Neuronal stem cell (in vitro differentiated cells): Measurements from ENCODE around the gene TMEM239.

Source experiments
- DNase-seq: peaks from one replicate; pipeline ENCODE4 v3.0.0-alpha.2; 2013; ENCODE audit warnings: low spot score
- H2AFZ ChIP-seq: one replicate; pipeline ENCODE4 v1.6.1; 2013; ENCODE audit warnings: mild to moderate bottlenecking, low read length, inconsistent platforms
- H2AK5ac ChIP-seq: 2 replicates; pipeline ENCODE4 v1.6.1; 2013; ENCODE audit warnings: low read depth, mild to moderate bottlenecking, inconsistent platforms, low read length, moderate library complexity, mixed read lengths
- H2BK120ac ChIP-seq: 2 replicates; pipeline ENCODE4 v1.6.1; 2013; ENCODE audit warnings: low read depth, mild to moderate bottlenecking, inconsistent platforms, low read length, moderate library complexity, mixed read lengths
- H2BK12ac ChIP-seq: one replicate; pipeline ENCODE4 v1.6.1; 2013; ENCODE audit warnings: low read length, inconsistent platforms
- H2BK15ac ChIP-seq: 2 replicates; pipeline ENCODE4 v1.6.1; 2013; ENCODE audit warnings: mild to moderate bottlenecking, low read length, inconsistent platforms, mixed read lengths
- H2BK5ac ChIP-seq: one replicate; pipeline ENCODE4 v1.6.1; 2013; ENCODE audit warnings: inconsistent platforms, mild to moderate bottlenecking, low read length, moderate library complexity
- H3K14ac ChIP-seq: one replicate; pipeline ENCODE4 v1.6.1; 2013; ENCODE audit warnings: low read length, inconsistent platforms
- H3K18ac ChIP-seq: 2 replicates; pipeline ENCODE4 v1.6.1; 2013; ENCODE audit warnings: low read length, inconsistent platforms
- H3K23ac ChIP-seq: 2 replicates; pipeline ENCODE4 v1.6.1; 2013; ENCODE audit warnings: low read depth, mild to moderate bottlenecking, mixed read lengths, low read length, inconsistent platforms; ENCODE audit not compliant: poor library complexity
- H3K27ac ChIP-seq: replicated peaks from 3 replicates; pipeline ENCODE4 v1.5.1; 2013; ENCODE audit warnings: low read length, inconsistent platforms
- H3K27me3 ChIP-seq, 3 experiments: 2 replicates each; pipeline ENCODE4 v1.6.1; 2013; ENCODE audit warnings: low read length in 3 of 3, mild to moderate bottlenecking in 2 of 3, inconsistent platforms in 1 of 3, low read depth in 1 of 3, mixed read lengths in 1 of 3, moderate library complexity in 1 of 3; ENCODE audit not compliant: control insufficient read depth in 3 of 3, insufficient read depth in 3 of 3
- H3K36me3 ChIP-seq, 2 donors: replicated peaks in 1 of 2; 2 replicates each; pipeline ENCODE4 v1.6.1; 2013; ENCODE audit warnings: low read length in 2 of 2; ENCODE audit not compliant: control insufficient read depth in 2 of 2, insufficient read depth in 2 of 2
- H3K4ac ChIP-seq: 2 replicates; pipeline ENCODE4 v1.6.1; 2013; ENCODE audit warnings: inconsistent platforms, mild to moderate bottlenecking, low read length, moderate library complexity
- H3K4me1 ChIP-seq, 2 donors: 1 replicate in 1 of 2; 2 replicates in 1 of 2; pipeline ENCODE4 v1.6.1; 2013; ENCODE audit warnings: low read length in 2 of 2, low read depth in 1 of 2; ENCODE audit not compliant: control insufficient read depth in 2 of 2, insufficient read depth in 1 of 2
- H3K4me2 ChIP-seq: one replicate; pipeline ENCODE4 v1.6.1; 2013; ENCODE audit warnings: mild to moderate bottlenecking, low read length, inconsistent platforms; ENCODE audit not compliant: insufficient read depth, poor library complexity, severe bottlenecking
- H3K4me3 ChIP-seq, 2 donors: 2 replicates each; pipeline ENCODE4 v1.5.1; 2013; ENCODE audit warnings: low read length in 2 of 2, mild to moderate bottlenecking in 2 of 2, inconsistent platforms in 1 of 2, moderate library complexity in 1 of 2
- H3K79me1 ChIP-seq: one replicate; pipeline ENCODE4 v1.6.1; 2013; ENCODE audit warnings: low read depth, mild to moderate bottlenecking, inconsistent platforms, low read length, moderate library complexity
- H3K9ac ChIP-seq: one replicate; pipeline ENCODE4 v1.6.1; 2013; ENCODE audit warnings: mild to moderate bottlenecking, low read depth, low read length, inconsistent platforms; ENCODE audit not compliant: poor library complexity
- H3K9me3 ChIP-seq, 2 donors: replicated peaks in 1 of 2; 2 replicates each; pipeline versions ENCODE3 to v1.6.1; 2013; ENCODE audit warnings: low read length in 2 of 2, mild to moderate bottlenecking in 2 of 2, inconsistent platforms in 1 of 2, low read depth in 1 of 2, mixed read lengths in 1 of 2, moderate library complexity in 1 of 2; ENCODE audit not compliant: control insufficient read depth in 2 of 2, insufficient read depth in 1 of 2
- H4K8ac ChIP-seq: one replicate; pipeline ENCODE4 v1.6.1; 2013; ENCODE audit warnings: low read depth, mild to moderate bottlenecking, inconsistent platforms, low read length, moderate library complexity
- H4K91ac ChIP-seq: one replicate; pipeline ENCODE4 v1.6.1; 2013; ENCODE audit warnings: low read length, low read depth, mild to moderate bottlenecking, inconsistent platforms; ENCODE audit not compliant: poor library complexity
- WGBS, 2 donors: extraction: QIAGEN DNeasy Blood & Tissue Kit; methylation state at CpG; one replicate each; pipeline ENCODE4 v1.1.7; 2013; ENCODE audit warnings: missing lambda C conversion rate in 2 of 2, mixed read lengths in 1 of 2; ENCODE audit not compliant: insufficient read length in 2 of 2, insufficient replicate concordance in 1 of 2; ENCODE audit errors: extremely low coverage in 2 of 2; 5-methylcytosine and 5-hydroxymethylcytosine counted together

TMEM239 gene

DNA sequence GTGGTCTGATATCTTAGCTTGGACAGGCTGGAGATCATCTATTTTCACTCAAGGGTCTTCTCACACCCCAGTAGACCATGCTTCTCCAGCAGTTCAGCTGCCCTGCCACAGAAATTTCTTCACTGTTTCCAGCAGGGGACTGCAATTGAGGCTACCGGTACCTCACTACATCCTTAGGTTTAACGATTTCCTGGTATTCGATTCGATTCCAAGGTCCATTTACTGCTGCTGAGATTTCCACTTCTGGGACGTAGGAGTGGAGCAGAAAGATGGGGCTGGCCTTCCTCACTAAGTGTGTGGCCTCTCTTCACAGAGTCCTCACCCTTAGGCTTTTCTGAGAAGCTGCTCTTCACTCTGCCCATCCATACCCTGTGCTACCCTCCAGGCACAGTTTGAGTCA, 30.5 kb downstream of the TMEM239 start:
- H3K14ac ChIP-seq: no peak overlapping the region
- no peak overlapping the region for H3K4ac ChIP-seq
- H4K91ac ChIP-seq: no peak overlapping the region
- H3K18ac ChIP-seq: no peak overlapping the region
- H3K9me3 ChIP-seq: no peaks in the 10 kb centered on the region
- H3K4me2 ChIP-seq: no peak overlapping the region
- H2BK15ac ChIP-seq: no peak overlapping the region
- H2AK5ac ChIP-seq: no peak overlapping the region
- no peaks in the 10 kb centered on the region for H3K27me3 ChIP-seq
- no CpG with 5 or more reads among the region's 5 CpGs for WGBS, 2 donors
- peaks cover 0 to 1% of the 10 kb centered on the region in 2 donors for H3K36me3 ChIP-seq
- no peaks in the 10 kb centered on the region for H3K79me1 ChIP-seq
- no peak overlapping the region for H3K23ac ChIP-seq
- no peak overlapping the region for H3K27ac ChIP-seq
- H3K4me3 ChIP-seq: no peak overlapping the region
- H2BK120ac ChIP-seq: no peak overlapping the region
- DNase-seq: no peak
- H3K9ac ChIP-seq: no peak overlapping the region
- H2BK12ac ChIP-seq: no peak overlapping the region
- H2BK5ac ChIP-seq: no peak overlapping the region
- no peak overlapping the region for H2AFZ ChIP-seq
- peaks cover 0 to 4% of the 10 kb centered on the region in 2 donors for H3K4me1 ChIP-seq
- no peak overlapping the region for H4K8ac ChIP-seq

DNA sequence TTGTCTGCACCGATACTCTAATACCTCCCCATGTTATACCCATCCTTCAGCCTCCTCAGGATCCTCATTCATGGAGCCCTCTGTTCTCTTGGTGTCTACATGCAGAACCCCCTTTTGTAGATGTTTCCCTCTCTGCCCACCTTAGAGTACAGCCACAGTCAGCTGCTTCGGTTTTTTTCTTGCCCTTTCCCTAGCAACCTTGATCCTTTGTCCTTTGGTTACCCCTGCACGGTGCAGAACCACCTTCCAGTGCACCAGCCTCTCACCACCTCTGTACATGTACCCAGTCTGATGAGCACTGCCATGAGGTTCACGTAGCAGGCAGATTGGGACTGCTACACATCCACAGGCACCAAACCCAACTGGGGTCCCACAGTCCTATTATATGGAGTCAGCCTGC, 31.6 kb downstream of the TMEM239 start:
- H3K27me3 ChIP-seq: no peaks in the 10 kb centered on the region

DNA sequence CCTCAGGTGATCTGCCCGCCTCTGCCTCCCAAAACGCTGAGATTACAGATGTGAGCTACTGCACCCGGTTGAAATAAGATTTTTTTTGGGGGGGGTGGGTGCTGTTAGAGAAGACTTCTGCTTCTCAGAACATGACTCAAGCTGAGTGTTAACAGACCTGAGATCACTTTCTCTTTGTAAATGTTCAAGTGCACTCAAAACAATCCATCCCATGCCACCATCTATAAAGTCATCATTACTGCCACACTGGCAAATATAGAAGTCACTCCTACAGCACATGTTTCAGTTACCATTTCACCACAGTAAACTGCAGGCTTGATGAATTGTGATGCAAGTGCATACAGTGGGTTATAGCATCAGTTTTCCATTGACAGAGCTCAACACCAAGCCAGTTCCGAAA, 33.4 kb downstream of the TMEM239 start:
- no peak overlapping the region for H3K4ac ChIP-seq
- H3K4me3 ChIP-seq: no peak overlapping the region
- no peak overlapping the region for H3K4me2 ChIP-seq
- H4K8ac ChIP-seq: no peak overlapping the region
- no CpG with 5 or more reads among the region's 4 CpGs for WGBS, 2 donors
- no peaks in the 10 kb centered on the region for H3K9me3 ChIP-seq
- H3K23ac ChIP-seq: no peak overlapping the region
- no peak overlapping the region for H3K14ac ChIP-seq
- peaks cover 2 to 6% of the 10 kb centered on the region in 2 donors for H3K4me1 ChIP-seq
- no peaks in the 10 kb centered on the region for H3K27me3 ChIP-seq
- no peak overlapping the region for H3K27ac ChIP-seq
- no peak overlapping the region for H2AFZ ChIP-seq
- no peak overlapping the region for H2BK12ac ChIP-seq
- H2BK15ac ChIP-seq: no peak overlapping the region
- no peak for DNase-seq
- H3K36me3 ChIP-seq: peaks cover 0 to 1% of the 10 kb centered on the region in 2 donors
- H3K9ac ChIP-seq: no peak overlapping the region
- no peaks in the 10 kb centered on the region for H3K79me1 ChIP-seq
- H2BK120ac ChIP-seq: no peak overlapping the region
- H2BK5ac ChIP-seq: no peak overlapping the region
- no peak overlapping the region for H4K91ac ChIP-seq
- H2AK5ac ChIP-seq: no peak overlapping the region
- no peak overlapping the region for H3K18ac ChIP-seq

More for the DNA sequence above, 31.6 kb downstream of the TMEM239 start:
- H3K79me1 ChIP-seq: no peaks in the 10 kb centered on the region
- no peak overlapping the region for H3K4me2 ChIP-seq
- H3K18ac ChIP-seq: no peak overlapping the region
- no peak overlapping the region for H2BK12ac ChIP-seq
- peaks cover 0 to 1% of the 10 kb centered on the region in 2 donors for H3K36me3 ChIP-seq
- no peak overlapping the region for H3K14ac ChIP-seq
- H3K23ac ChIP-seq: peak overlapping the region; percentile 34
- H3K9me3 ChIP-seq: no peaks in the 10 kb centered on the region
- peak overlapping the region in 1 of 2 donors; percentile 42 for H3K4me3 ChIP-seq
- no peak overlapping the region for H3K9ac ChIP-seq
- H3K27ac ChIP-seq: no peak overlapping the region
- peaks cover 2 to 6% of the 10 kb centered on the region in 2 donors for H3K4me1 ChIP-seq
- no peak for DNase-seq
- H4K91ac ChIP-seq: no peak overlapping the region
- H2AFZ ChIP-seq: no peak overlapping the region
- no peak overlapping the region for H2BK120ac ChIP-seq
- no peak overlapping the region for H2BK15ac ChIP-seq
- peak overlapping the region; percentile 32 for H4K8ac ChIP-seq
- H2AK5ac ChIP-seq: peak overlapping the region; percentile 16
- no CpG with 5 or more reads among the region's 4 CpGs for WGBS, 2 donors
- H2BK5ac ChIP-seq: no peak overlapping the region
- H3K4ac ChIP-seq: no peak overlapping the region

DNA sequence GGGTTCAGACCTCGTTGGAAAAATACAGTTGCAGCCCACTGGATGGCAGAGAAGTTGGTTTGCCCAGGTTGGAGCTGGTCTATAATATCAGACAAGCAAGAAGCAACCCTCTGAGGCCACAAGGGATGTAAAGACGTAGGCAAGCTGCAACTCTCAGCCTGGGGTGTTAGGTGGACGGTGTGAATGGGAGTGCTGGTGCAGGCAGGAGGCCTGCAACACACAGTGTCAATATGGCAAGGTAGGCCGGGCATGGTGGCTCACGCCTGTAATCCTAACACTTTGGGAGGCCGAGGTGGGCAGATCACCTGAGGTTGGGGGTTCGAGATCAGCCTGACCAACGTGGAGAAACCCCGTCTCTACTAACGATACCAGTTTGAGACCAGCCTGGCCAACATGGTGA, 34.9 kb downstream of the TMEM239 start:
- H2AFZ ChIP-seq: no peak overlapping the region
- no peak overlapping the region for H2BK15ac ChIP-seq
- no peak overlapping the region for H4K8ac ChIP-seq
- H3K27ac ChIP-seq: no peak overlapping the region
- no peak overlapping the region for H3K4ac ChIP-seq
- H3K23ac ChIP-seq: no peak overlapping the region
- H3K36me3 ChIP-seq: peaks cover 0 to 1% of the 10 kb centered on the region in 2 donors
- no peak overlapping the region for H3K4me3 ChIP-seq
- H2BK120ac ChIP-seq: no peak overlapping the region
- H4K91ac ChIP-seq: no peak overlapping the region
- no peak overlapping the region for H3K18ac ChIP-seq
- no peak overlapping the region for H3K9ac ChIP-seq
- H3K4me1 ChIP-seq: peaks cover 2 to 4% of the 10 kb centered on the region in 2 donors
- WGBS, 2 donors: no CpG with 5 or more reads among the region's 10 CpGs
- no peaks in the 10 kb centered on the region for H3K27me3 ChIP-seq
- no peak overlapping the region for H3K4me2 ChIP-seq
- H2AK5ac ChIP-seq: no peak overlapping the region
- H2BK5ac ChIP-seq: no peak overlapping the region
- no peak overlapping the region for H3K14ac ChIP-seq
- no peak overlapping the region for H2BK12ac ChIP-seq
- no peak for DNase-seq
- no peaks in the 10 kb centered on the region for H3K79me1 ChIP-seq
- H3K9me3 ChIP-seq: no peaks in the 10 kb centered on the region
